ENCODE data around the gene PRRC2C.

PRRC2C gene

DNA sequence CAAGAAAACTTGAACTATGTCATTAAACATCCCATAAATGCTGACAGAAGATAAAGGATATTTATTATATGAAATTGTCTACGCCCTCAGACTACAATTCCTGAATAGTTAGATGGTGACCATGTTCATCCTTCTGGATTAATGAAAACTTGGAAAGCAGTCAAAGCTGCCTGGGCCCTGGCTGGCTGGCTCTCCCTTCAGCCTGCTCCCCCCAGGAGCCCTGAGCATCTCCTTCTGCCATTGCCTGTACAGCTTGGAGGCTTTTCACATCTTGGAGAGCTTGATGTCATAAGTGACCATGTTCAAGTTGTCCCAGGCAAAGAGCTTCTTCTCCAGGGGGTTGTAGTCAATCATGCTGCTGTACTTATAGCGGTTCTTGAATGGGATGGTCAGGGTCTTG, 150.3 kb downstream of the PRRC2C start:
- H3K27ac ChIP-seq (ENCODE audit: low read depth, low read length) = no peak overlapping the region

DNA sequence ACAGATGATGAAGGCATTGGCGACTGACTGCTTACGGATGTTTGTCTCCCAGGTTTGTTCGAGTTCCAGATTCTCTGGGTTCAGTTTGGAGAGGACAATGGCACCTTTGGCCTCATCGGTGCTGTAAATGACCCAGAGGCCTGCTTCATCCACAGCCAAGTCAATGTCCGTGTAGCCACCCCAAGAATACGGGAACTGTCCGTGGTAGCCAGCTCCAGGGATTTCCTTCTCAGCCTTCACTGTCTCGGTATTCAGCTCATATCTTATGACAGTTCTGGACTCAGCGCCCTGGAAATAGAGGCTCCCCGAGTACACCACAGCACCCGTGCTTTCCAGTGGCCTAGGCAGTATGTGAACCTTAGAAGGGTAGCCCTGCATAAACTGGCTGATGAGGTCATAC, 150.8 kb downstream of the PRRC2C start:
- no peak overlapping the region for H2BK15ac ChIP-seq (replicated peaks; ENCODE audit: low read depth)
- H3K4me2 ChIP-seq (ENCODE audit: low read length) = no peak overlapping the region
- no peak overlapping the region for H2AK5ac ChIP-seq (ENCODE audit: low read length)
- no peak overlapping the region for H4K8ac ChIP-seq (ENCODE audit: low read depth, low read length)
- H3K4me1 ChIP-seq (ENCODE audit: control insufficient read depth, low read depth, low read length) = no peaks in the 10 kb centered on the region
- no peaks in the 10 kb centered on the region for H3K79me2 ChIP-seq (ENCODE audit: control insufficient read depth, insufficient read depth, low read length)
- H3K9ac ChIP-seq (ENCODE audit: low read length) = no peak overlapping the region
- no peak overlapping the region for H3K27ac ChIP-seq (ENCODE audit: low read depth, low read length)
- no peak overlapping the region for H3K56ac ChIP-seq (ENCODE audit: low read length)
- H3K79me1 ChIP-seq (ENCODE audit: low read length) = no peaks in the 10 kb centered on the region
- H3K4me3 ChIP-seq (ENCODE audit: low read length) = no peak overlapping the region
- no peaks in the 10 kb centered on the region for H3K27me3 ChIP-seq (ENCODE audit: insufficient read depth, low read length, poor library complexity)
- no peaks in the 10 kb centered on the region for H3K36me3 ChIP-seq (ENCODE audit: control insufficient read depth, insufficient read depth, low read length)
- no peak overlapping the region for H3K18ac ChIP-seq (ENCODE audit: low read length)
- no peak overlapping the region for H3K4ac ChIP-seq (ENCODE audit: low read depth, low read length)
- H2BK5ac ChIP-seq (ENCODE audit: low read length) = no peak overlapping the region
- no peak for DNase-seq
- no peak overlapping the region for H4K5ac ChIP-seq (ENCODE audit: low read length)
- WGBS (ENCODE audit: extremely low coverage, insufficient coverage, low lambda C conversion rate) = no CpG with 5 or more reads among the region's 11 CpGs
- H2BK120ac ChIP-seq (ENCODE audit: low read depth, low read length) = no peak overlapping the region
- no peak overlapping the region for H3K23ac ChIP-seq (ENCODE audit: low read length)

More for the DNA sequence above, 150.3 kb downstream of the PRRC2C start:
- no peak overlapping the region for H2BK15ac ChIP-seq (replicated peaks; ENCODE audit: low read depth)
- H4K8ac ChIP-seq (ENCODE audit: low read depth, low read length) = no peak overlapping the region
- no peaks in the 10 kb centered on the region for H3K27me3 ChIP-seq (ENCODE audit: insufficient read depth, low read length, poor library complexity)
- no peaks in the 10 kb centered on the region for H3K79me1 ChIP-seq (ENCODE audit: low read length)
- H3K4me3 ChIP-seq (ENCODE audit: low read length) = no peak overlapping the region
- no CpG with 5 or more reads among the region's 2 CpGs for WGBS (ENCODE audit: extremely low coverage, insufficient coverage, low lambda C conversion rate)
- no peaks in the 10 kb centered on the region for H3K4me1 ChIP-seq (ENCODE audit: control insufficient read depth, low read depth, low read length)
- no peak overlapping the region for H3K23ac ChIP-seq (ENCODE audit: low read length)
- no peaks in the 10 kb centered on the region for H3K36me3 ChIP-seq (ENCODE audit: control insufficient read depth, insufficient read depth, low read length)
- H2BK5ac ChIP-seq (ENCODE audit: low read length) = no peak overlapping the region
- no peak overlapping the region for H3K4me2 ChIP-seq (ENCODE audit: low read length)
- no peak overlapping the region for H4K5ac ChIP-seq (ENCODE audit: low read length)
- no peak overlapping the region for H3K4ac ChIP-seq (ENCODE audit: low read depth, low read length)
- H3K9ac ChIP-seq (ENCODE audit: low read length) = no peak overlapping the region
- DNase-seq = no peak
- H2BK120ac ChIP-seq (ENCODE audit: low read depth, low read length) = no peak overlapping the region
- H2AK5ac ChIP-seq (ENCODE audit: low read length) = no peak overlapping the region
- H3K18ac ChIP-seq (ENCODE audit: low read length) = no peak overlapping the region
- H3K79me2 ChIP-seq (ENCODE audit: control insufficient read depth, insufficient read depth, low read length) = no peaks in the 10 kb centered on the region
- no peak overlapping the region for H3K56ac ChIP-seq (ENCODE audit: low read length)

- no peaks in the 10 kb centered on the region for H3K79me2 ChIP-seq (ENCODE audit: control insufficient read depth, insufficient read depth, low read length)
Measured at GRCh38 chr1:171637928-171638576, 152.7 kb downstream of the PRRC2C start.

DNA sequence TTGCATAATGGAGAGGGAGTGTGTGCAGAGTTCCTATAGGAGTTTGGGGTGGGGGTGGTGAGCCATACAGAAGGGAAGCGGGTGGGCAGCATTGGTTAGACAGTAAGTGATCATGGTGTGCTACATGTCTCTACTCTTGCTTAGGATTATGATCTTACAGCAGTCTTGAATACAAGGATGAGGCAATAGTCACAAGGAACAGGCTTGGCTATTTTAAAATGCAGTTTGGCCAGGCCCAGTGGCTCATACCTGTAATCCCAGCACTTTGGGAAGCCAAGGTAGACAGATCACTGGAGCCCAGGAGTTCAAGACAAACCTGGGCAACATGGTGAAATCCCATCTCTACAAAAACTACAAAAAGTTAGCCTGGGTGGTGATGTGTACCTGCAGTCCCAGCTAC, 154.9 kb downstream of the PRRC2C start:
- H3K18ac ChIP-seq (ENCODE audit: low read length) = no peak overlapping the region
- H3K23ac ChIP-seq (ENCODE audit: low read length) = no peak overlapping the region
- no peak overlapping the region for H2BK120ac ChIP-seq (ENCODE audit: low read depth, low read length)
- H3K79me1 ChIP-seq (ENCODE audit: low read length) = no peaks in the 10 kb centered on the region
- H3K56ac ChIP-seq (ENCODE audit: low read length) = no peak overlapping the region
- H2BK5ac ChIP-seq (ENCODE audit: low read length) = no peak overlapping the region
- H4K5ac ChIP-seq (ENCODE audit: low read length) = no peak overlapping the region
- no peaks in the 10 kb centered on the region for H3K27me3 ChIP-seq (ENCODE audit: insufficient read depth, low read length, poor library complexity)
- H3K79me2 ChIP-seq (ENCODE audit: control insufficient read depth, insufficient read depth, low read length) = no peaks in the 10 kb centered on the region
- H3K27ac ChIP-seq (ENCODE audit: low read depth, low read length) = no peak overlapping the region
- no peaks in the 10 kb centered on the region for H3K36me3 ChIP-seq (ENCODE audit: control insufficient read depth, insufficient read depth, low read length)
- no peak overlapping the region for H3K4me3 ChIP-seq (ENCODE audit: low read length)
- H2AK5ac ChIP-seq (ENCODE audit: low read length) = no peak overlapping the region
- H3K9ac ChIP-seq (ENCODE audit: low read length) = no peak overlapping the region
- H2BK15ac ChIP-seq (replicated peaks; ENCODE audit: low read depth) = no peak overlapping the region
- WGBS (ENCODE audit: extremely low coverage, insufficient coverage, low lambda C conversion rate) = no CpG with 5 or more reads among the region's 1 CpG
- no peak overlapping the region for H3K4me2 ChIP-seq (ENCODE audit: low read length)
- no peaks in the 10 kb centered on the region for H3K4me1 ChIP-seq (ENCODE audit: control insufficient read depth, low read depth, low read length)
- no peak overlapping the region for H3K4ac ChIP-seq (ENCODE audit: low read depth, low read length)
- no peak for DNase-seq
- H4K8ac ChIP-seq (ENCODE audit: low read depth, low read length) = no peak overlapping the region

More at GRCh38 chr1:171637928-171638576, 152.7 kb downstream of the PRRC2C start:
- Histone ChIP-seq H2BK5ac (ENCODE audit: low read length) (no peak overlapping the region), H3K9ac (ENCODE audit: low read length) (no peak overlapping the region), H2AK5ac (ENCODE audit: low read length) (no peak overlapping the region), H3K18ac (ENCODE audit: low read length) (no peak overlapping the region), H3K79me1 (ENCODE audit: low read length) (no peaks in the 10 kb centered on the region), H3K4ac (ENCODE audit: low read depth, low read length) (no peak overlapping the region), H3K4me2 (ENCODE audit: low read length) (no peak overlapping the region), H3K4me3 (ENCODE audit: low read length) (no peak overlapping the region), H4K8ac (ENCODE audit: low read depth, low read length) (no peak overlapping the region), H3K27me3 (ENCODE audit: insufficient read depth, low read length, poor library complexity) (no peaks in the 10 kb centered on the region), H3K36me3 (ENCODE audit: control insufficient read depth, insufficient read depth, low read length) (no peaks in the 10 kb centered on the region), H3K56ac (ENCODE audit: low read length) (no peak overlapping the region), H4K5ac (ENCODE audit: low read length) (no peak overlapping the region), H3K23ac (ENCODE audit: low read length) (no peak overlapping the region), H2BK15ac (replicated peaks; ENCODE audit: low read depth) (no peak overlapping the region), H2BK120ac (ENCODE audit: low read depth, low read length) (no peak overlapping the region), H3K27ac (ENCODE audit: low read depth, low read length) (no peak overlapping the region), H3K4me1 (ENCODE audit: control insufficient read depth, low read depth, low read length) (no peaks in the 10 kb centered on the region)
- WGBS (ENCODE audit: extremely low coverage, insufficient coverage, low lambda C conversion rate) = no CpG with 5 or more reads among the region's 4 CpGs
- no peak for DNase-seq

GRCh38 chr1:171641076-171641864, 155.9 kb downstream of the PRRC2C start:
- no peaks in the 10 kb centered on the region for H3K27me3 ChIP-seq (ENCODE audit: insufficient read depth, low read length, poor library complexity)
- H3K18ac ChIP-seq (ENCODE audit: low read length) = no peak overlapping the region
- no peak overlapping the region for H3K4me3 ChIP-seq (ENCODE audit: low read length)
- H2BK5ac ChIP-seq (ENCODE audit: low read length) = no peak overlapping the region
- no peak overlapping the region for H2BK15ac ChIP-seq (replicated peaks; ENCODE audit: low read depth)
- H3K9ac ChIP-seq (ENCODE audit: low read length) = no peak overlapping the region
- H3K23ac ChIP-seq (ENCODE audit: low read length) = no peak overlapping the region
- H3K4me1 ChIP-seq (ENCODE audit: control insufficient read depth, low read depth, low read length) = no peaks in the 10 kb centered on the region
- H4K8ac ChIP-seq (ENCODE audit: low read depth, low read length) = no peak overlapping the region
- H3K4me2 ChIP-seq (ENCODE audit: low read length) = no peak overlapping the region
- H2AK5ac ChIP-seq (ENCODE audit: low read length) = no peak overlapping the region
- no peaks in the 10 kb centered on the region for H3K36me3 ChIP-seq (ENCODE audit: control insufficient read depth, insufficient read depth, low read length)
- no peak overlapping the region for H2BK120ac ChIP-seq (ENCODE audit: low read depth, low read length)
- H4K5ac ChIP-seq (ENCODE audit: low read length) = no peak overlapping the region
- no peak overlapping the region for H3K4ac ChIP-seq (ENCODE audit: low read depth, low read length)
- no peak overlapping the region for H3K27ac ChIP-seq (ENCODE audit: low read depth, low read length)
- no peaks in the 10 kb centered on the region for H3K79me1 ChIP-seq (ENCODE audit: low read length)
- H3K79me2 ChIP-seq (ENCODE audit: control insufficient read depth, insufficient read depth, low read length) = no peaks in the 10 kb centered on the region
- H3K56ac ChIP-seq (ENCODE audit: low read length) = no peak overlapping the region
- WGBS (ENCODE audit: extremely low coverage, insufficient coverage, low lambda C conversion rate) = no CpG with 5 or more reads among the region's 10 CpGs
- DNase-seq = peak; percentile 47
